PC-3 (cell line): Measurements from ENCODE around the gene PPIL4. TPM values are rescaled to one million over a fixed set of nuclear protein-coding genes. Genes with fewer than 3 reads are reported as not detected.

Experiments used
- ATAC-seq: fragments of 200-7000 bp; cut with Tn5 transposase; 2 replicates; pipeline ENCODE4 v1.9.1; 2020; ENCODE audit warnings: mild to moderate bottlenecking, moderate library complexity
- BruUV-seq: library from RNA; stranded (reverse); fragments of 400-500 nt; replicated peaks from 2 replicates; lab custom pipeline; 2021; lab: Mats Ljungman, UMichigan
- CTCF ChIA-PET: fragments of 300-600 bp; sonication (Branson Sonifier 250); formaldehyde crosslinking; loops from one replicate; lab custom pipeline; 2022; ENCODE audit warnings: antibody characterized with exemption; lab: Charles Lee
- POLR2A ChIA-PET: fragments of 300-600 bp; sonication (Branson Sonifier 250); formaldehyde crosslinking; loops from one replicate; lab custom pipeline; 2022; ENCODE audit warnings: antibody characterized with exemption; ENCODE audit not compliant: unreplicated experiment; lab: Charles Lee
- DNase-seq: peaks from one replicate; pipeline ENCODE4 v3.0.0-alpha.2; 2015
- H2AFZ ChIP-seq: fragments of 300-600 bp; sonication (generic); 2 replicates; pipeline ENCODE4 v1.6.0; 2016; ENCODE audit warnings: antibody characterized with exemption, low read length
- H3F3A ChIP-seq: fragments of 300-600 bp; sonication (generic); one replicate; pipeline ENCODE4 v1.6.0; 2017; ENCODE audit warnings: antibody characterized with exemption, low read length, control low read depth, mild to moderate bottlenecking; ENCODE audit not compliant: unreplicated experiment
- H3K27ac ChIP-seq: fragments of 300-600 bp; sonication (generic); 2 replicates; pipeline ENCODE4 v1.5.1; 2016; ENCODE audit warnings: mild to moderate bottlenecking, low read length
- H3K27me3 ChIP-seq: fragments of 300-600 bp; sonication (generic); 2 replicates; pipeline ENCODE4 v1.6.1; 2016; ENCODE audit warnings: low read length, mixed read lengths
- H3K36me3 ChIP-seq: fragments of 300-600 bp; sonication (generic); 2 replicates; pipeline ENCODE4 v1.6.1; 2016; ENCODE audit warnings: low read depth, mixed run types, low read length, mixed read lengths
- H3K4me1 ChIP-seq: fragments of 300-600 bp; sonication (generic); 2 replicates; pipeline ENCODE4 v1.5.1; 2016; ENCODE audit warnings: low read length; ENCODE audit not compliant: insufficient read depth
- H3K4me2 ChIP-seq: fragments of 300-600 bp; sonication (generic); 2 replicates; pipeline ENCODE4 v1.6.0; 2016; ENCODE audit warnings: low read length
- H3K4me3 ChIP-seq: fragments of 300-600 bp; sonication (generic); 2 replicates; pipeline ENCODE4 v1.5.1; 2016; ENCODE audit warnings: mild to moderate bottlenecking, low read length, mixed read lengths
- H3K79me2 ChIP-seq: fragments of 300-600 bp; sonication (generic); 2 replicates; pipeline ENCODE4 v1.6.1; 2017; ENCODE audit warnings: low read length, mixed read lengths
- H3K9ac ChIP-seq: fragments of 300-600 bp; sonication (generic); 2 replicates; pipeline ENCODE4 v1.6.0; 2016; ENCODE audit warnings: mild to moderate bottlenecking, low read length
- H3K9me2 ChIP-seq: fragments of 300-600 bp; sonication (generic); replicated peaks from 2 replicates; pipeline ENCODE4 v1.6.1; 2016; ENCODE audit warnings: mixed run types, low read length, mixed read lengths
- H3K9me3 ChIP-seq: fragments of 300-600 bp; sonication (generic); 2 replicates; pipeline ENCODE4 v1.6.1; 2016; ENCODE audit warnings: low read length, mixed read lengths
- H4K20me1 ChIP-seq: fragments of 300-600 bp; sonication (generic); 2 replicates; pipeline ENCODE4 v1.6.1; 2016; ENCODE audit warnings: low read length, mixed read lengths
- EZH2 ChIP-seq: fragments of 300-600 bp; sonication (generic); IDR thresholded peaks from one replicate; pipeline ENCODE4 v1.6.1; 2017; ENCODE audit warnings: antibody characterized with exemption, mild to moderate bottlenecking, low read length; ENCODE audit not compliant: unreplicated experiment
- EZH2phosphoT487 ChIP-seq: fragments of 300-600 bp; sonication (generic); IDR thresholded peaks from 2 replicates; pipeline ENCODE4 v1.6.1; 2018; ENCODE audit warnings: mild to moderate bottlenecking, antibody characterized with exemption, low read length, borderline replicate concordance
- intact Hi-C: fragments of 100-400 bp; cut with micrococcal nuclease; formaldehyde crosslinking; loops from 2 replicates; pipeline ENCODE4 v1.9.0; 2023
- total RNA-seq: library from RNA; depleted of rRNA; stranded (reverse); fragments of >200 nt; gene quantifications from 2 replicates; pipeline ENCODE4 v1.2.3, GENCODE V29; 2014
- TF ChIP-seq, protein P1 (sequence below): fragments of 300-600 bp; sonication (generic); conservative IDR thresholded peaks from 2 replicates; pipeline ENCODE4 v1.5.1; 2017; ENCODE audit warnings: antibody characterized with exemption, low read depth, mild to moderate bottlenecking, low read length

PPIL4 gene
- total RNA-seq, 1 experiment from 2014 or later: 12.8 TPM

DNA sequence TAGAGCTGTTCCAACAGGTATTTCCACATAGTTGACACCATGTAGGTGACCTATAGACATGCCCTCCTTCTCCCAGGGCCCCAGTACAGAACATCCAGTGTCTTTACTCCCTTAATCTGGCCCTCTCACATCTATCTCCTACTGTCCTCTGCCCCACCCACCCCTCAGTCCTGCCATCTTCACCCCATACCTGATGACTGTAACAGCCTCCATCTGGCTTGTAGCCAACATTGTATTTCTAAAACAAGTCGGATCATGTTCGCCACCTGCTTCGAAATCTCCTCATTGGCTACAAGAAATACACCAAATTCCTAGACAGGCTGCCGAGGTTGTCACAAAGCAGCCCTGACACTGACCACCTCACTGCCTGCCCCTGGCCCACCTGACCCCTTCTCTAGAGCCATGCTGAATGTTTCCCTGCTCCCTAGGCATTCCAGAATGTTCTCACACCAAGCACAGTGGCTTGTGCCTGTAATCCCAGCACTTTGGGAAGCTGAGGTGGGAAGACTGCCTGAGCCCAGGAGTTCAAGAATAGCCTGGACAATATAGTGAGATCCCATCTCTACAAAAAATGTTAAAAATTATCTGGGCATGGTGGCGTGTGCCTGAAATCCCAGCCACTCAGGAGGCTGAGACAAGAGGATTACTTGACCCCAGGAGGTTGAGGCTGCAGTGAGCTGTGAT is 67.1 kb downstream of the PPIL4 start:
- DNase-seq (no peak), ATAC-seq (no peak)
- no peaks in the 10 kb centered on the region for H3F3A ChIP-seq
- no peak overlapping the region for H3K4me2 ChIP-seq
- TF ChIP-seq, protein P1, sequence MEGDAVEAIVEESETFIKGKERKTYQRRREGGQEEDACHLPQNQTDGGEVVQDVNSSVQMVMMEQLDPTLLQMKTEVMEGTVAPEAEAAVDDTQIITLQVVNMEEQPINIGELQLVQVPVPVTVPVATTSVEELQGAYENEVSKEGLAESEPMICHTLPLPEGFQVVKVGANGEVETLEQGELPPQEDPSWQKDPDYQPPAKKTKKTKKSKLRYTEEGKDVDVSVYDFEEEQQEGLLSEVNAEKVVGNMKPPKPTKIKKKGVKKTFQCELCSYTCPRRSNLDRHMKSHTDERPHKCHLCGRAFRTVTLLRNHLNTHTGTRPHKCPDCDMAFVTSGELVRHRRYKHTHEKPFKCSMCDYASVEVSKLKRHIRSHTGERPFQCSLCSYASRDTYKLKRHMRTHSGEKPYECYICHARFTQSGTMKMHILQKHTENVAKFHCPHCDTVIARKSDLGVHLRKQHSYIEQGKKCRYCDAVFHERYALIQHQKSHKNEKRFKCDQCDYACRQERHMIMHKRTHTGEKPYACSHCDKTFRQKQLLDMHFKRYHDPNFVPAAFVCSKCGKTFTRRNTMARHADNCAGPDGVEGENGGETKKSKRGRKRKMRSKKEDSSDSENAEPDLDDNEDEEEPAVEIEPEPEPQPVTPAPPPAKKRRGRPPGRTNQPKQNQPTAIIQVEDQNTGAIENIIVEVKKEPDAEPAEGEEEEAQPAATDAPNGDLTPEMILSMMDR: no peak
- no peak for TF ChIP-seq EZH2phosphoT487
- no peak for TF ChIP-seq EZH2
- ChIA-PET CTCF (no interaction called here), POLR2A (no interaction called here)
- H4K20me1 ChIP-seq: no peaks in the 10 kb centered on the region
- no peaks in the 10 kb centered on the region for H3K79me2 ChIP-seq
- H3K9ac ChIP-seq: no peak overlapping the region
- intact Hi-C loops: no loop called here
- H3K4me3 ChIP-seq: no peak overlapping the region
- H3K36me3 ChIP-seq: no peaks in the 10 kb centered on the region
- H2AFZ ChIP-seq: no peak overlapping the region
- no peaks in the 10 kb centered on the region for H3K9me2 ChIP-seq
- no peaks in the 10 kb centered on the region for H3K9me3 ChIP-seq
- BruUV-seq: no TSS peak
- H3K27ac ChIP-seq: no peak overlapping the region
- no peaks in the 10 kb centered on the region for H3K27me3 ChIP-seq
- no peaks in the 10 kb centered on the region for H3K4me1 ChIP-seq

DNA sequence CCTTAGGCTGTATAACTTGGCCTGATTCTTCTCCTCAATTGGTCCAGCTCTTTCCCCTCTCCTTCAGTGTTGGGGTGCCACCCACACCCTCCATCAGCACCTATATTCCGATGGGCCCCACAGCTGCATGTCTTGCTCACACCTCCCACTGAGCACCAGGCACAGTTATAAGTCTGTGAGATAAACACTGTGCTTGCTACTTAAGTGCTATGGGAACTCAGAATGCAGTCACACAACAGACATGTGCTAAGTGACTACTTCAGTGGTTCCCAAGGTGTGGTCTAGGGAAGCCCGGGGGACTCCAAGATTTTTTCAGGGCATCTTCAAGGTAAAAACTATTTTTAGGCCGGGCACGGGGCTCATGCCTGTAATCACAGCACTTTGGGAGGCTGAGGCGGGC is 68.3 kb downstream of the PPIL4 start:
- intact Hi-C loops: no loop called here
- H3K36me3 ChIP-seq: no peaks in the 10 kb centered on the region
- H3K9ac ChIP-seq: no peak overlapping the region
- H3K4me2 ChIP-seq: no peak overlapping the region
- H2AFZ ChIP-seq: no peak overlapping the region
- BruUV-seq: no TSS peak
- no peaks in the 10 kb centered on the region for H3K9me2 ChIP-seq
- no peaks in the 10 kb centered on the region for H3K4me1 ChIP-seq
- H3F3A ChIP-seq: no peaks in the 10 kb centered on the region
- H3K4me3 ChIP-seq: no peak overlapping the region
- no peak for DNase-seq
- ATAC-seq: no peak
- H3K27me3 ChIP-seq: no peaks in the 10 kb centered on the region
- POLR2A ChIA-PET: no interaction called here
- CTCF ChIA-PET: no interaction called here
- H3K79me2 ChIP-seq: no peaks in the 10 kb centered on the region
- TF ChIP-seq EZH2phosphoT487 (no peak), EZH2 (no peak)
- TF ChIP-seq, protein P1: no peak
- H3K9me3 ChIP-seq: no peaks in the 10 kb centered on the region
- H3K27ac ChIP-seq: no peak overlapping the region
- H4K20me1 ChIP-seq: no peaks in the 10 kb centered on the region

DNA sequence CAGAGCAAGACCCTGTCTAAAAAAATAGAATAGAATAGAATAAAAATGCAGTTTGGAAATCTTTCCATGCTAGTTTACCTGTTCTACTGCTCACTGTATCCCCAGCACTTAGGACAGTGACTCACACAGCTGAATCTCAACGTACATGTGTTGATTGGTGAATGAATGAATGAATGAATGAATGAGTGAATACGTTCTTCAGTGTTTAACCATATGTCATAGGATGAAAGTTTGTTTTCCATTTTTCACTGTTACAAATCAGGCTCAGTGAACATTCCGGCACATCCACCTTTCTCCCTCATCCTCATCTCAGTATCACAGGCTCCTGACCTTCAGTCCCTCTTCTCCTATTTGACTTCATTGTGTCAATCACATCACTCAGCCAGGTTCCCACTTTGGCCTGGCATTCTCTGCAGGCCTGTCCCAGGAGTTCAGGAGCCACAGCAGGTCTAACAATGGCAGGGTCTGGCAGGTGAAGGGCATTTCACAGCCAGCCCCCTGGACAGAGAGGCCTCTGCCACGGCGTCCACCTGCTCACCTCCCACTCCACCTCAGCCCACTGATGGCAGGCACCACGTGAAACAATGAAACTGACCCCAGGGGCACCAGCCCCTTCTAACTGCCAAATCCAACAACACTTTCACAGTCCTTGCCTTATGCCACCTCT is 68.9 kb downstream of the PPIL4 start:
- CTCF ChIA-PET: no interaction called here
- H3K9me2 ChIP-seq: no peaks in the 10 kb centered on the region
- H3K27ac ChIP-seq: no peak overlapping the region
- H3K27me3 ChIP-seq: no peaks in the 10 kb centered on the region
- H3K36me3 ChIP-seq: no peaks in the 10 kb centered on the region
- H3K4me3 ChIP-seq: no peak overlapping the region
- intact Hi-C loops: no loop called here
- H3K4me1 ChIP-seq: no peaks in the 10 kb centered on the region
- H3K9ac ChIP-seq: no peak overlapping the region
- H3K79me2 ChIP-seq: no peaks in the 10 kb centered on the region
- BruUV-seq: no TSS peak
- no peak for TF ChIP-seq EZH2phosphoT487
- TF ChIP-seq, protein P1: no peak
- no peak for TF ChIP-seq EZH2
- no peaks in the 10 kb centered on the region for H3F3A ChIP-seq
- H4K20me1 ChIP-seq: no peaks in the 10 kb centered on the region
- H3K9me3 ChIP-seq: no peaks in the 10 kb centered on the region
- ATAC-seq: no peak
- H3K4me2 ChIP-seq: no peak overlapping the region
- no peak for DNase-seq
- no peak overlapping the region for H2AFZ ChIP-seq
- POLR2A ChIA-PET: no interaction called here
